A549 (cell line): ENCODE measurements around the gene NT5E. TPM values are rescaled to one million over a fixed set of nuclear protein-coding genes. Genes with fewer than 3 reads are reported as not detected.

ENCODE experiments used
- ATAC-seq, 2 experiments: fragments of 200-7000 bp in 1 of 2; fragments of >200 bp in 1 of 2; cut with Nextera tagmentation in 1 of 2; cut with Tn5 transposase in 1 of 2; 3 replicates each; pipeline versions ENCODE4 v1.8.0 to v1.9.1; 2018 to 2020; ENCODE audit warnings: mild to moderate bottlenecking in 1 of 2, moderate library complexity in 1 of 2
- CTCF ChIA-PET: fragments of 300-600 bp; sonication (Branson Sonifier 250); formaldehyde crosslinking; extraction: SDS; loops from one replicate; lab custom pipeline; 2021; ENCODE audit warnings: antibody characterized with exemption, inconsistent platforms; lab: Yijun Ruan, JAX
- POLR2A ChIA-PET: fragments of 350-600 bp; formaldehyde crosslinking; extraction: SDS; loops from one replicate; lab custom pipeline; 2021; ENCODE audit warnings: antibody characterized with exemption, inconsistent platforms; lab: Yijun Ruan, JAX
- DNase-seq, 2 experiments: peaks; one replicate each; pipeline versions ENCODE4 v3.0.0 to v3.0.0-alpha.2; 2011 to 2016; ENCODE audit warnings: low read depth in 1 of 2, low spot score in 1 of 2
- FAIRE-seq: peaks from 2 replicates; lab custom pipeline; 2011; peaks lifted over from hg19 to GRCh38; lab: Jason Lieb, UNC
- H3K27ac ChIP-seq, 2 experiments: fragments of >200 bp; sonication (Bioruptor Twin); formaldehyde crosslinking; 3 replicates each; pipeline ENCODE4 v1.5.1; 2016 to 2017
- H3K4me1 ChIP-seq: fragments of >200 bp; sonication (Bioruptor Twin); formaldehyde crosslinking; 3 replicates; pipeline ENCODE4 v1.6.1; 2016
- H3K4me2 ChIP-seq: fragments of >200 bp; sonication (Bioruptor Twin); formaldehyde crosslinking; 3 replicates; pipeline ENCODE4 v1.6.1; 2016
- H3K4me3 ChIP-seq: fragments of >200 bp; sonication (Bioruptor Twin); formaldehyde crosslinking; 3 replicates; pipeline ENCODE4 v1.5.1; 2016
- H3K9me3 ChIP-seq: fragments of >200 bp; sonication (Bioruptor Twin); formaldehyde crosslinking; 3 replicates; pipeline ENCODE4 v1.6.1; 2016
- HOXB5 ChIP-seq: fragments of 250-450 bp; sonication (Bioruptor Pico); IDR thresholded peaks from 2 replicates; pipeline ENCODE4 v1.5.0; 2020; ENCODE audit warnings: mild to moderate bottlenecking, moderate library complexity
- JUN ChIP-seq, 2 experiments: fragments of >200 bp; sonication (Bioruptor Twin); formaldehyde crosslinking; IDR thresholded peaks; 2 replicates in 1 of 2; 3 replicates in 1 of 2; pipeline ENCODE4 v1.6.1; 2016 to 2017
- KDM1A ChIP-seq: fragments of 200-600 bp; sonication (generic); IDR thresholded peaks from 2 replicates; pipeline ENCODE4 v1.6.1; 2016; ENCODE audit warnings: low read depth, mild to moderate bottlenecking
- MAZ ChIP-seq: fragments of 150-350 bp; IDR thresholded peaks from 2 replicates; pipeline ENCODE4 v1.6.1; 2014; ENCODE audit warnings: antibody characterized with exemption, low read depth, low read length, borderline replicate concordance
- MYC ChIP-seq: IDR thresholded peaks from 2 replicates; pipeline ENCODE4 v1.6.1; 2012; ENCODE audit warnings: mild to moderate bottlenecking, inconsistent platforms, low read length, improper control_type of control experiment, borderline replicate concordance
- NFE2L2 ChIP-seq: fragments of 150-350 bp; conservative IDR thresholded peaks from 2 replicates; pipeline ENCODE4 v1.6.1; 2014; ENCODE audit warnings: low read length
- PHF8 ChIP-seq: fragments of 200-600 bp; sonication (generic); IDR thresholded peaks from 2 replicates; pipeline ENCODE4 v1.6.1; 2016; ENCODE audit warnings: low read depth, mild to moderate bottlenecking, antibody characterized with exemption, moderate library complexity, borderline replicate concordance
- POLR2A ChIP-seq: IDR thresholded peaks from 2 replicates; pipeline ENCODE4 v1.6.1; 2012; ENCODE audit warnings: mild to moderate bottlenecking, low read length
- POLR2AphosphoS2 ChIP-seq: conservative IDR thresholded peaks from 2 replicates; pipeline ENCODE4 v1.6.1; 2012; ENCODE audit warnings: low read length, improper control_type of control experiment, inconsistent platforms
- RAD21 ChIP-seq, 2 experiments: fragments of >200 bp in 1 of 2; sonication (Bioruptor Twin) in 1 of 2; formaldehyde crosslinking in 1 of 2; IDR thresholded peaks in 1 of 2; conservative IDR thresholded peaks in 1 of 2; 2 replicates in 1 of 2; 3 replicates in 1 of 2; pipeline ENCODE4 v1.6.1; 2012 to 2018; ENCODE audit warnings: inconsistent platforms in 1 of 2
- RARB ChIP-seq: fragments of 250-450 bp; sonication (Bioruptor Pico); IDR thresholded peaks from 2 replicates; pipeline ENCODE4 v1.8.0; 2021; ENCODE audit warnings: mild to moderate bottlenecking, moderate library complexity
- RCOR1 ChIP-seq: fragments of 150-350 bp; IDR thresholded peaks from 2 replicates; pipeline ENCODE4 v1.6.1; 2014; ENCODE audit warnings: antibody characterized with exemption, low read length, low read depth
- SMC3 ChIP-seq: fragments of >200 bp; sonication (Bioruptor Twin); formaldehyde crosslinking; IDR thresholded peaks from 3 replicates; pipeline ENCODE4 v1.6.1; 2018; ENCODE audit warnings: inconsistent platforms
- TP53 ChIP-seq: fragments of 250-450 bp; sonication (Bioruptor Pico); IDR thresholded peaks from 2 replicates; pipeline ENCODE4 v1.5.0; 2021; ENCODE audit warnings: mild to moderate bottlenecking, moderate library complexity
- WGBS: methylation state at CpG from one replicate; pipeline ENCODE4 v1.1.6; 2017; ENCODE audit errors: missing lambda C conversion rate; 5-methylcytosine and 5-hydroxymethylcytosine counted together
- polyA plus RNA-seq, 4 experiments: library from polyadenylated mRNA; depleted of rRNA in 3 of 4; stranded (reverse); fragments of >200 nt; fragmentation: RNase III in 1 of 4; extraction: RNeasy Plus Mini Kit Qiagen cat#74134 plus additional on column Dnase treatment in 1 of 4; gene quantifications; 2 replicates in 3 of 4; 3 replicates in 1 of 4; pipeline ENCODE4 v1.2.3, GENCODE V29; 2011 to 2017
- TF ChIP-seq, protein P1 (sequence below): fragments of >200 bp; sonication (Bioruptor Twin); formaldehyde crosslinking; IDR thresholded peaks from 3 replicates; pipeline ENCODE4 v1.5.1; 2016

Gene NT5E
- polyA plus RNA-seq, 2 of the 4 experiments (the other 2 are of a cell fraction), result 18.9 to 54.8 TPM

DNA sequence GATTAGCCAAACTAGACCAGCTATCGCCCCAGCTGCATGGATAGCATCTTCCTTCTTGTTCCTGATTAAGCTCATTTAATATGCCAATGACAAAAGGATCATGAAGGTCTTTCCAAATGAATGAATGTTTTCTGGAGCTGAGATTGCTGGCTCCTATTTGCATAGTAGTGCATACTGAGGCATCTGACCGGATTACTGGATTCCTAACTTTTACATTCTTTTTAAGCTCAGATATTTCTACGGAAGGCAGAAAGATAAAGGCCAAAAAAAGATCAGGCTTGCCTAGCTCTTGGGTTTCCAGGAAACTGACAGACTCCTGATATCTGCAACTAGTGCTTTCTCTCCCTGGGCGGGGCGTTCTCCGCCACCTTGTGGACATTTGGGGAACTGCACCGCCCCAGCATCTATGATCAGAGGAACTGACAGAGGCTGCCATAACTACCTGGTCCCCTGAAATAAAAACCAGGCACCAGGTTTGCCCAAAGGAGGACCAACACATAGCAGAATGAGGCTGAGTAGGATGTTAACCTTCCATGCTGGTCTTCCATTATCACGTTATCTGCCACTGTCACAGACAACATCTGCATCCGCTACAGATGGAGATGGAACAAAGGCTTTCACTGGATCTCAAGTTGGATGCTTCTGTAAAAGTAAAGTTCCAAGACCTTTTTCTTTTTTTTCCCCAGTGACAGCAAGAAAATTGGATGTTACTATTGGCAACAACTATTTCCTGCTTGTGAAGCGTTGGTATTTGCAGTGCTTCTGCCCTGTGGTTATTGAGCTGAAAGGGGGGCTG, 33.2 kb downstream of the NT5E start:
- ATAC-seq (peak; percentile 94 to 98), DNase-seq (peak; percentile 37 to 55)
- Histone ChIP-seq H3K4me2 (0 out of 3 replicates have a peak overlapping the region, but pooled peaks have one; percentile 29), H3K4me3 (no peak overlapping the region), H3K9me3 (no peaks in the 10 kb centered on the region), H3K27ac (peak overlapping the region in 1 of 2 experiments; percentile 33; a peak in 3 of 6 replicates)
- POLR2A ChIA-PET, result interaction anchor here (1.2 kb wide), 2 partner anchors 33 to 78 kb away, joined by 3 to 5 read pairs; partner anchors contain the start of gene NT5E
- TF ChIP-seq SMC3 (peak; percentile 95), RAD21 (conservative IDR thresholded peaks at IDR 0.05 in 1 of 2, IDR thresholded peaks at IDR 0.05 in 1 of 2) (peak; percentile 86 to 89), TP53 (CRISPR knock-in tag) (no peak), RARB (CRISPR knock-in tag) (no peak)
- TF ChIP-seq, protein P1, sequence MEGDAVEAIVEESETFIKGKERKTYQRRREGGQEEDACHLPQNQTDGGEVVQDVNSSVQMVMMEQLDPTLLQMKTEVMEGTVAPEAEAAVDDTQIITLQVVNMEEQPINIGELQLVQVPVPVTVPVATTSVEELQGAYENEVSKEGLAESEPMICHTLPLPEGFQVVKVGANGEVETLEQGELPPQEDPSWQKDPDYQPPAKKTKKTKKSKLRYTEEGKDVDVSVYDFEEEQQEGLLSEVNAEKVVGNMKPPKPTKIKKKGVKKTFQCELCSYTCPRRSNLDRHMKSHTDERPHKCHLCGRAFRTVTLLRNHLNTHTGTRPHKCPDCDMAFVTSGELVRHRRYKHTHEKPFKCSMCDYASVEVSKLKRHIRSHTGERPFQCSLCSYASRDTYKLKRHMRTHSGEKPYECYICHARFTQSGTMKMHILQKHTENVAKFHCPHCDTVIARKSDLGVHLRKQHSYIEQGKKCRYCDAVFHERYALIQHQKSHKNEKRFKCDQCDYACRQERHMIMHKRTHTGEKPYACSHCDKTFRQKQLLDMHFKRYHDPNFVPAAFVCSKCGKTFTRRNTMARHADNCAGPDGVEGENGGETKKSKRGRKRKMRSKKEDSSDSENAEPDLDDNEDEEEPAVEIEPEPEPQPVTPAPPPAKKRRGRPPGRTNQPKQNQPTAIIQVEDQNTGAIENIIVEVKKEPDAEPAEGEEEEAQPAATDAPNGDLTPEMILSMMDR, result peak; percentile 82
- TF ChIP-seq, all 56 proteins: peak for 3
- FAIRE-seq, result no peak
- WGBS, result 30% methylated on average over 10 of the region's 10 CpGs
- peaks cover 6% of the 10 kb centered on the region; the same call in 1 of the 3 replicates for H3K4me1 ChIP-seq
- CTCF ChIA-PET, result interaction anchor here (0.6 to 11.1 kb wide), 40 partner anchors 8 to 218 kb away, joined by 3 to 161 read pairs (median 4); partner anchors contain the start of gene NT5E

DNA sequence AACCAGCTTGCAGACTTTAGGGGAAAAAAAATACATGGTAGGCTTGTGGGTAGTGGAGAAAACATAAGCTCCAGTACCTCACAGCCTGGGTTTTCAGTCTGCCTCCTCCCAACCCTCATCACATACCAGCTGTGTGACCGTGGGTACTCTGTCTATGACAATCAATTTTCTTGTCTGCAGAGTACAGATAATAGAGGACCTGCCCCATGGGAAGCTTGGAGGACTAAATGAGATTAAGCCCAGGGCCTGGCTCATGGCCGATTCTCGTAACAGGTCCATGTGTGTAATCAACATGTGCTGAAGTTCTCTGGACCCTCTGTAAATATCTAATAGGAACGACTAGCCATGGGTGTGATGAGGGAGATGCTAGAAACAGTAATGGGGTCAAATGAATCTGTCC, 34.0 kb downstream of the NT5E start:
- TF ChIP-seq RCOR1 (no peak), MYC (no peak), MAZ (no peak)
- no peak overlapping the region for H3K27ac ChIP-seq
- WGBS, result 85% methylated on average over 4 of the region's 4 CpGs
- peaks cover 6% of the 10 kb centered on the region; the same call in 1 of the 3 replicates for H3K4me1 ChIP-seq
- CTCF ChIA-PET, result interaction anchor here (0.7 to 11.1 kb wide), 17 partner anchors 9 to 161 kb away, joined by 3 to 161 read pairs (median 9); partner anchors contain the start of gene NT5E
- ATAC-seq (no peak), DNase-seq (no peak), FAIRE-seq (no peak)
- no peak overlapping the region for H3K4me2 ChIP-seq
- POLR2A ChIA-PET, result no interaction called here
- H3K4me3 ChIP-seq, result no peak overlapping the region
- no peaks in the 10 kb centered on the region for H3K9me3 ChIP-seq

DNA sequence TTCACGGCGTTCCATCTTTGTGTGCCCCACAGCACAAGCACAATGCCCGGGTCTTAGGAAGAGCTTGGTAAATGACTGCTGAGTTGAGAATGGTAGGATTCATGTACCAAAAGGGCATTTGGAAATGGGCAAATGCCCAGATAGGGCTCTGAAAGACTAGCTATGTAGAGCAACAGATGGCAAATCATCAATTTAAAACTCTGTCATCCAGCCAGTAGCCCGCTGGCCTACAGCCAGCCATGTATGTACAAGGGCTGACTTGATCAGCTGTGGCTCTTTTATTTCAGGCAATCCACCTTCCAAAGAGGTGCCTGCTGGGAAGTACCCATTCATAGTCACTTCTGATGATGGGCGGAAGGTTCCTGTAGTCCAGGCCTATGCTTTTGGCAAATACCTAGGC, 35.1 kb downstream of the NT5E start:
- CTCF ChIA-PET, result interaction anchor here (0.6 to 11.1 kb wide), 3 partner anchors 21 to 132 kb away, joined by 3 to 161 read pairs (median 4); no protein-coding TSS in a partner anchor
- TF ChIP-seq JUN (IDR thresholded peaks at IDR 0.05), result no peak
- TF ChIP-seq PHF8, result no peak
- Histone ChIP-seq H3K4me1 (peaks cover 6% of the 10 kb centered on the region; the same call in 1 of the 3 replicates), H3K4me2 (no peak overlapping the region), H3K4me3 (no peak overlapping the region), H3K9me3 (no peaks in the 10 kb centered on the region), H3K27ac (no peak overlapping the region)
- no peak for FAIRE-seq
- POLR2A ChIA-PET, result no interaction called here
- ATAC-seq, result no peak
- WGBS, result 91% methylated on average over 5 of the region's 5 CpGs
- no peak for DNase-seq

DNA sequence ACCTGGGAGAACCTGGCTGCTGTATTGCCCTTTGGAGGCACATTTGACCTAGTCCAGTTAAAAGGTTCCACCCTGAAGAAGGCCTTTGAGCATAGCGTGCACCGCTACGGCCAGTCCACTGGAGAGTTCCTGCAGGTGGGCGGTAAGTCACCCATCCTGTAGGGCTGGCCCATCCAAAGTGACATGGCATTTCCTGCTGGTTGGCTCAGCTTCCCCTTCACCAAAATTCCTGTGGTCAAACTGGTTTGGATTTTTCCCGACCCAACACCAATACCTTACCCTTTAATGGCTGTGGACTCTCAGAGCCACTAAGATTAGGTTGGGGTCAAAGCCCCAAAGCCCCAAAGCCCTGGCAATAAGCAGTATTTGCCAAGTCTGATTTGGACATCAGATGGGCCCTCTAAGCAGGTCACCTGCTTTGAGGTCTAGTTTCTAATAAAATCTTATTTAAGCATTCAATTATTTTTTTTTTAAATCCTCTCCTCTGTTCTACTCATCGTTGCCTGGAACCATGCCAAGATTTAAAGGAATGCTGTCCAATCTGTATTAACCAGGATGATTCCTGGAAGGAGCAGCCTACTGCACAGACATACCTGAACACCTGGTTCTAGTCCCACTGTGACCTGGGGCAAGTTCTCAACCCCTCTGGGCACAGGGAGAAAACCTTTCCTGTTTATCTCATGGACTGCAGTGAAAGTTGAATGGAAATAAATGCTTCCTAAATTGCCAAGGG, 40.8 kb downstream of the NT5E start:
- WGBS, result 72% methylated on average over 6 of the region's 6 CpGs
- DNase-seq, result no peak
- POLR2A ChIA-PET, result no interaction called here
- no peak overlapping the region for H3K27ac ChIP-seq
- no peak overlapping the region for H3K4me2 ChIP-seq
- TF ChIP-seq NFE2L2 (no peak), RARB (CRISPR knock-in tag) (no peak), POLR2AphosphoS2 (no peak), KDM1A (no peak), POLR2A (no peak), HOXB5 (CRISPR knock-in tag) (no peak)
- TF ChIP-seq, all 56 proteins: peak for 0
- Histone ChIP-seq H3K4me1 (no peaks in the 10 kb centered on the region), H3K4me3 (no peak overlapping the region), H3K9me3 (no peaks in the 10 kb centered on the region)
- FAIRE-seq (no peak), ATAC-seq (no peak)
- CTCF ChIA-PET, result interaction anchor here (1.0 to 5.3 kb wide), 3 partner anchors 8 to 136 kb away, joined by 4 to 32 read pairs (median 5); no protein-coding TSS in a partner anchor
